HG03039 (cell line): ENCODE results near the gene DNAJB6.
"Not testable (repeated sequence)": the region's sequence is repeated elsewhere in the genome, so short reads cannot be mapped to it uniquely, and the experiment has no call there.

Experiments used
- ATAC-seq: cut with Tn5 transposase; IDR thresholded peaks from one replicate; pipeline ENCODE4 v1.9.1; 2021; ENCODE audit warnings: mild to moderate bottlenecking, moderate library complexity; ENCODE audit not compliant: unreplicated experiment

The DNAJB6 gene

DNA sequence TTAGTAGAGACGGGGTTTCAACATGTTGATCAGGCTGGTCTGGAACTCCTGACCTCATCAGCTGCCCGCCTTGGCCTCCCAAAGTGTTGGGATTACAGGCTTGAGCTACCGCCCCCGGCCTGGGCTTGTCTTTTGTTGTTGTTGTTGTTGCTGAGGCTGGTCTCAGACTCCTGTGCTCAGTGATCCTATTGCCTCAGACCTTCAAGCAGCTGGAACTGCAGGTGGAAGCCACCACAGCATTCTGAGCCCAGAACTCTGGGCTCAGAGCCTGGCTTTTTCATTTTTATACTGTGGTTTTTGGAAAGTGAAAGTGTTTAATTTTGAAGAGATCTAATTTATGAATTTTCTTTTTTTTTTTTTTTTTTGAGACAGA, 16.2 kb upstream of the DNAJB6 start:
- ATAC-seq: no peak

DNA sequence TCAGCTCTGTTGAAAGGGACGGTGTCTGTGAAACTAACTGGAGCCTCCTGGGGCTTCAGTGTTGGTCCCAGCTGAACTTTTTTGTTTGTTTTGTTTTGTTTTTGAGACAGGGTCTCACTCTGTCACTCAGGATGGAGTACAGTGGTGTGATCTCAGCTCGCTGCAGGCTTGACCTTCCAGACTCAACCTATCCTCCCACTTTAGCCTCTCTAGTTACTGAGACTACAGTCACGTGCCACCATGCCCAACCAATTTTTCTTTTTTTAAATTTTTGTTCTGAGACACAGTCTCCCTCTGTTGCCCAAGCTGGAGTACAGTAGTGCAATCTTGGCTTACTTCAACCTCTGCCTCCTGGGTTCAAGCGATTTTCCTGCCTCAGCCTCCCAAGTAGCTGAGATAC, 13.4 kb upstream of the DNAJB6 start:
- ATAC-seq: no peak

DNA sequence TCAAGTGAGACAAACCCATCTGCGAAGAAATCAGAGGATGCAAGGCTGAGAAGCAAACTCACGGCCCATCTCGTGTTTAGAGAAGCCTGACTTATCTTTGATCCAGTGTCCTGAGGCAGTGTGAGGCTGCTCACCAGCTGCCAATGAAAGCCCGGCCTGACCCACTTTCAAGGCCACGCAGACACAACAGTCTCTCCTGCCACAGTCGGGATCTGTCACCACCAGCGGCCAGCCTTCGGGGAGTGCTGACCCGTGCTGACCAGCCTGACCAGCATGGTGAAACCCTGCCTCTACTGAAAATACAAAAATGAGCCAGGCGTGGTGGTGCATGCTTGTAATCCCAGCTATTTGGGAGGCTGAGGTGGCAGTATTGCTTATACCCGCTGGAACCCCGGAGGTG, 7.4 kb upstream of the DNAJB6 start:
- no peak for ATAC-seq

DNA sequence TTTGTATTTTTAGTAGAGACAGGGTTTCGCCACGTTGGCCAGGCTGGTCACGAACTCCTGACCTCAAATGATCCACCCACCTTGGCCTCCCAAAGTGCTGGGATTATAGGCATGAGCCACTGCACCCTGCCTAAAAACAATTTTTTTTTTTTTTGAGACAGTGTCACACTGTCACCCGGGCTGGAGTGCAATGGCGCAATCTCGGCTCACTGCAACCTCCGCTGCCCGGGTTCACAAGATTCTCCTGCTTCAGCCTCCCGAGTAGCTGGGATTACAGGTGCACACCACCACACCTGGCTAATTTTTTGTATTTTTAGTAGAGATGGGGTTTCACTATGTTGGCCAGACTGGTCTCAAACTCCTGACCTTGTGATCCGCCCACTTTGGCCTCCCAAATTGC, 6.2 kb upstream of the DNAJB6 start:
- not testable (repeated sequence) for ATAC-seq

DNA sequence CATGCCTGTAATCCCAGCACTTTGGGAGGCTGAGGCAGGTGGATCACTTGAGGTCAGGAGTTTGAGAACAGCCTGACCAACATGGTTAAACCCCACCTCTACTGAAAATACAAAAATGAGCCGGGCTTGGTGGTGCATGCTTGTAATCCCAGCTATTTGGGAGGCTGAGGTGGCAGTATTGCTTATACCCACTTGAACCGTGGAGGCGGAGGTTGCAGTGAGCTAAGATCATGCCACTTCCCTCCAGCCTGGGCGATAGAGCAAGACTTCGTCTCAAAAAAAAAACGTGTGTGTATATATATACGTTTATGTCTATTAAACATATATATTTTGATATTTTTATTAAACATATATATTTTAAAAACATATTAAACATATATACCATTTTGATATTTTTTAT, 5.8 kb upstream of the DNAJB6 start:
- not testable (repeated sequence) for ATAC-seq

DNA sequence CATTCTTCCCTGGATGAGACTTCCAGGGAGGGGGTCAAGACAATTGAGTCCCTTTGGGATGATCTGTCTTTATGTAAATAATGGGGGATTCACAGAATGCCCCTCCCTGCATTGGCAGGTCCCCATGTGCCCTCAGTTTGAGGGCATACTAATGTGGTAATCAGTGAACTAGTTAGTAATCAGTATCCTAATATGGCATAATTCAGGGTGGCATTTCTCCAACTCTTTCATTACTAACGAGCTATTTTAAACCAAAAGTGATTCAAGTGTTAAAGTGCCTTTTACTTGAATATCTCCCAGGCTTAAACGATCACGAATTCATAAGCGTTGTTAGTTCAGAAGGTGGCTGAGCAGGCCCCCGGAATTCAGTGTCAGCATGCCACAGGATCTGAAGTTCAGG, 1.6 kb upstream of the DNAJB6 start:
- ATAC-seq: no peak

DNA sequence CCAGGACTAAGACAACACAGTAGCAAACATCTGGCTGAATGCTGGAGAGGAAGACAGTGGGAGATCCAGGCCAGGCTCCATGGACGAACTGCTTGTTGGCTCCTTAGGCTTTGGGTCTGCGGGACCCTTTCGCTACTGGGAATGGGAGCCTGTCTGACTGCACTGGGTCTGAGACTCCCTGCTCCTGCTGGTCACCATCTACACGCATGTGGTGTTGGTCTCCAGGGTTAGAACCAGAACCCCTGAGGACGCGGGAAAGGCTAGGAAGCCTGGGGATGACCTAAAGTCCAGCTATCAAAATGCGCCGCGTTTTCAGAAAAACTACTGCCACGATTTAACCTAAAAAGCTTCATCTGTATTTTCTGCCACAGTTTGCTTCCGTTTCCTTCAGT, 817 bp upstream of the DNAJB6 start:
- no peak for ATAC-seq

DNA sequence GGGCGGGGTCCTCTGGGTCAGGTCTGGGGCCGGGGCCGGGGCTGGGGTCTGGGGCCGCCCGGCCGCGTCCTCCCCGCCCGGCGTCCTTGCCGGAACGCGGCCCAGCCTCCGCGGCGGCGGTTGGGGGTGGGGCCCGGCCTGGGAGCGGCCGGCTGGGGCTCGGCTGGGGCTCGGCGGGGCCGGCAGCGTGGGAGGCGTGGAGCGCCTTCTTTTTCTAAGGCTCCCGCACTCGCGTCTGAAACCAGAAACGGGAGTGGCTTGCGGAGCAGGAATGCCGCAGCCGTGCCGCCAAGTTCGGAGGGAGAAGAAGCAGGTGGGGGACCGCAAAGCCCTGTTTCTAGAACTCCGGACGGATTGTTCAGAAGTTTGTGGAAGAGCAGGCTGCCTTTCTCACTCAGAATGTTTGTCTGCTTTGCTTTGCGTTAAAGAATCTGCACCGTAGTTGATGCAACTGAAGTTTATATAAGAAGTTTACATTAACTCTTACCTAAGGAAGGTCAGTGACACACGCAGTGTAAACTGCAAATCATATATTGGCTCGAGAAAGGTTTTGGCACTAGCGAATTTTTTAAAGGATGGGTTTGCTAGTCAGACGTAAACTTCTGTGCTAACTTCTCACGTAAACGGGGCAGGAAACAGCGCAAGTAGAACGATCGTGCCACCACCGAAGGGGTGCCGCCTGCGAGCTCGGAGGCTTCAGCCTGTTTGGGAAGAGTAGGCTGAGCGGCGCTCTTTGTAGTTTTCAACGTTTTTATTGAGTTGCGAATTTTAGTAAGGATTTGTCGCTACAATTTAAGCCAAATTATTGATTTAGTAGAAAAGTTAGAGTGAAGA, 729 bp downstream of the DNAJB6 start:
- ATAC-seq: peak; percentile 52

DNA sequence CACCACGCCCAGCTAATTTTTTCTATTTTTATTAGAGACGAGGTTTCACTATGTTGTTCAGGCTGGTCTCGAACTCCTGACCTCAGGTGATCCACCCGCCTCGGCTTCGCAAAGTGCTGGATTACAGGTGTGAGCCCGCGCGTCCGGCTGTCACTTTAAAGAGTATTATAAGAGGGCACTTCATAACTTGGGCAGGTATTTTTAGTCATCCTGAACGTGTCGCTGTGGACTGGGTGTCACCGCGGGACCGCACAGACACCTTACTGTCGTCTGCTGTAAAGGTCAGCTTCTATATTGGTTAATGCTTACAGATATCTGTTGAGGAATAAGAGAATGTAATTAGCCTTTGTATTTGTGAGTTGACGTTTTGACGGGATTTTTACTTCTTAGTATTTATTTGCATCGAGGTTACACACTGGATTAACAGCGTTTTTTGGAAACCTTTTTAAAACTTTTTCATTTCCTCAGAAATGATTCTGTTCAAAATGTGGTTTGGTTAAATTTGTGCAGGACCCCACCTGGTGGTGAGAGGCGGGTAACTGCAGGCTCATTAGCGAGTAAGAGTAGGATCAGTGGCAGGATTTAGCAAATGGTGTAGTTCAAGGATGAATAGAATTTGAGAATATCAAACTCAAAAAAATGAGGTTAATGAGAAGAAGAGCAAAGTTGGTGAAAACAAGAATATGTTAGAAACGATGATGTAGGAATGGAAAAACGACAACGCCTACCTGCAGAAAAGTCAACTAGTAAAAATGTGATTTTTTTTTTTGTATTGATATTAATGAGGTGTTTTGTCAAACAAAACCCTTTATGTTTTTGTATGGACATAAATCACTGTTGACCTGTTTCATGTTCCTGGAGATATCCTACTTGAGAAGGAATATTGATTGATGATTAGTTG, 3.2 kb downstream of the DNAJB6 start:
- no peak for ATAC-seq

DNA sequence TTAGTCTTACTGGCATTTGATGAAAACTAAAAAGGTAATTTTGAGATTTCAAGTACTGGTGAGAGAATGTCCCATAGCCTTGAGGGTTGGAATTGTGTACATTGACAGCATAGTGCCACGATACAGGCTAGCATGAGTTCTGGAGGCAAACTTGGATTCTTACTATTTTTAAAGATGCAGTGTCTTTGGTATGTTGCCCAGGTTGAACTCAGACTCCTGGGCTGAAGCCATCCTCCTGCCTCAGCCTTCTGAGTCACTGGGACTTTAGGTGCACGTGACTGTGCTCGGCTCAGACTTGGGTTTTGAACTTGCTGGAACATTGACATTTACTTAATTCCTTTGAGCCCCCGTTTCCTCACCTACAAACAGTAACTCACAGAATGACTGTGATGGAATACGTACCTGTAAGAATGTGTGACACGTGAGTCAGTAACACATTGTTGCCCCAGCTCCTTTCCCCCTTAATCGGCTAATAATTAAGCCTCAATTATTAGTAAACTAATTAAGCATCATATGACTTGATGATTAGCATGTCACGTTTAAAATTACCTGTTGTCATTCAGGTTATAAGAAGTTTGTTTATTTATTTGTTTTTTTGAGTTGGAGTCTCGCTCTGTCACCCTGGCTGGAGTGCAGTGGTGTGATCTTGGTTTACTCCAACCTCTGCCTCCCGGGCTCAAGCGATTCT, 10.6 kb downstream of the DNAJB6 start:
- no peak for ATAC-seq

DNA sequence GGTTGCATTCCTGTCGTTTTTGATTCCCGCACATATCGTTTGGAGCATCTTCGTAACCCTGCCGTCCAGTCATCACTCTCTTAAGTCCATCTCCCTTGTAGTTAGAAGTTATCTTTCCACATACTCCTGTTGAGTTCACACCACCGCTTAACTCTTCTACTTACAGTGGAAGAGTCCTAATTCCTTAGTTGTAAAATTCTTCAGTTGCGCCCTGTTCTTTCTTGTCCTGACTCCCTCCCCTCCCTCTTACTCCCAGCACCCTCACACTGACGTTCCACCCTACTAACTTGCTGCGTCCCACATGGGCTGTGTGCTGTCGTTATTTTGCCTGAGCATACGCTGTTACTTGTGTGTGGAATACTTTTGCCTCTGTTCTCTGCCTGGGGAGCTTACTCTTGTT, 11.7 kb downstream of the DNAJB6 start:
- no peak for ATAC-seq

DNA sequence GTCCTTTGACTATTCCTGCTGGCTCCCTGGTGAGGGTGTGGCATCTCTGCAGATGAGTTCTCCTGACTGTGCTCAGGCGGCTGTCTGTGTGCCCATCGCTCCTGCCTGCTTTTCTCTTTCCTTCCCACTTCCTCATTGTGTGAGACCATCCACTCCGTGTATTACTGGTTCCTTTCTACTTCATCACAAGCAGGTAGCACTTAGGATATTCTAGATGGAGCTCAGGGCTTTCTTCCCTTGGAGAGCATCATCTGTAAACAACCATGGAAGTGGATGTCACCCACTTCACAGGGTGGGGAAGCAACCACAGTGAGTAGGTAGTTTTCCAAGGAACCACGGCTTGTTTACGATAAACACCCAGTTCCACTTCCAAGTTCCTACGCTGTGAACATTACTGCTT, 15.7 kb downstream of the DNAJB6 start:
- ATAC-seq: no peak

DNA sequence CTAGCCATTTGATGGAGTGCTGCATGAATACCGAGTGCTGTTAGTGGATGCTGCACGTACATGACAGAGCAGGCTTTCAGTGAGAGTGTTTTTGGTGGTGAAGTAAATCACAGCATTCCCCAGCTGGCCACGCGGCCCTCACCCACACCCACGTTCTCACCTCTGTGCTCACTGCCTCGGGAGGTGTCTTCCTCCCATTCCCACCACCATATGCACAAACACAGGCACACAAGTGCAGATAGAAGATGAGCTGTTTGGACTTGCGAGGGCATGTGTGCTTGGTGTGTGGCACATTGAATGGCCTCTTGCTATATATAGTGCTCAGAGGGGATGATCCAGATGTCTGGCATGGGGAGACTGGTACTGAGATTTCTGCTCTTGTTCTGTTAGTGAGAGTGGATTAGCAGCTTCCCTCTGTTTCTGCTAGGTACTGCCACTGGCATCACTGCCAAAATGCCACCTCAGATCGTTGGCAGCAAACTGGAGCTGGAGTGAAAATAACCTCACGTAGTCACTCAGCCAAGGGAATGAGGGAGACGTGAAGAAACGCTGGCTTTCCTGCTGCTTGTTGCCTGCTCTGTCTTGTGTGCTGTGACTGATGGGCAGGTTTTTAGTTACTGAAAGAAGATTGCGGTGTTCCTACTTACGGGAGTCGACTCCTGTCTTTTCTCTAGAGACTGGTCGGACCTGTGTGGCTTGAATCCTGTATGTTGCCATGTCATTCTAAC, 19.1 kb downstream of the DNAJB6 start:
- ATAC-seq: no peak

DNA sequence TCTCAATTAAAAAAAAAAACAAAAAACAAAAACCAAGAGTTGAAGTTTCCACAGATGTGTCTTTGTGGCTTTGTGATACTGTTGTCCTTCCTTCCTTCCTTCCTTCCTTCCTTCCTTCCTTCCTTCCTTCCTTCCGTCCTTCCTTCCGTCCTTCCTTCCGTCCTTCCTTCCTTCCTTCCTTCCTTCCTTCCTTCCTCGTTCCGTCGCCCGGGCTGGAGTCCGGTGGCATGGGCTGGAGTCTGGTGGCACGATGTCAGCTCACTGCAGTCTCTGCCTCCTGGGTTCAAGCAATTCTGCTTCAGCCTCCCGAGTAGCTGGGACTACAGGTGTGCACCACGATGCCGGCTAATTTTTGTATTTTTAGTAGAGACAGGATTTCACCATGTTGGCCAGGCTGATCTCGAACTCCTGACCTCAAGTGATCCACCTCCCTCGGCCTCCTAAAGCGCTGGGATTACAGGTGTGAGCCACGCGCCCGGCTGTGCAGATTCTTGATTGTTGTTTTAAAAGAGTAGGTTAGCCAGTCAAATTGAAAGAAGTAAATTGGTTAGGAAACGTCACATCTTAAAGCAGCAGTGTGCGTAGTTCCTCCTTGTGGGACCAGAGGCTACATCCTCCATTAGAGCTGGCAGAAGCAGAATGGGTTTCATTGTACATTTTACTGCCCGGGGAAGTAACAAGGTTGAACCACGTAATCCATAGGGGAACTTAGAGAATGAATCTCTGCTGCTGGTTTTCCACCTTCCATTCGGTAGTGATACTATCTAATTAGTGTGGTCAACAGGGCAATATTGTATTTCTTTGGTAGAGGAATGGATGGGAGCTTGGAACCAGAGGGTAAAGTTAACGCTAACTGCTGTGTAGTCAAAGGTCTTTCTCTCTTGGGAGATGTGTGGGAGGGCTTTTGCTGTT, 20.6 kb downstream of the DNAJB6 start:
- ATAC-seq: peak; percentile 81

DNA sequence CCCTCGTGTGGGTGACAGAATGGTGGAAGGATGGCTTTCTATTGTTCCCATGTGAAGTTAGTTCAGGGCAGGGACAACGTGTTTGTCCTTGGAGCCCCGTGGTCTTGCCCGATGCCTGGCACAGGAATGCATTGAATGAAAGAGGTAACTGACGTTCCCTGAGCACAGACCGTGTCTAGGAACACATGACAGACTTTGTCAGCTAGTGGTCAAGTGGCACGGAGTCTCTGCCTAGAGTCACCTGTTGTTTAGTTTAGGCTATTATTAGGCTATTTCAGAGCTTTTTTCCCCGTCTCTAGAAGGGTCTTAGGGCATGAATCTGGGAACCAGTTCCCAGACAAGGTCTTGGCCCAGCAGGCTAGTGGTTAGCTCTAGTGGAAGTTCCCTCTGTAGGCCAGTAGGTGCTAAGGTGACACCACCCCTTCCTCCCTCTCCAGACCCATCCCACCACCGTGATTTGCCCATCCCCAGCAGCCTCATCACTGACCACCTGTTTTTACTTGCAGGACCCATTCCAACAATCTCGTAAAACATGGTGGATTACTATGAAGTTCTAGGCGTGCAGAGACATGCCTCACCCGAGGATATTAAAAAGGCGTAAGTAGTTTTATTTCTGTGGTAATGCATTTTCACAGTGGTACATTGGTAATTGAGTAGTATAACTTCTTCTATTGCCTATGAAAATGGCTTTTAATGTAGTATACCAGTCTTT, 21.4 kb downstream of the DNAJB6 start:
- no peak for ATAC-seq

DNA sequence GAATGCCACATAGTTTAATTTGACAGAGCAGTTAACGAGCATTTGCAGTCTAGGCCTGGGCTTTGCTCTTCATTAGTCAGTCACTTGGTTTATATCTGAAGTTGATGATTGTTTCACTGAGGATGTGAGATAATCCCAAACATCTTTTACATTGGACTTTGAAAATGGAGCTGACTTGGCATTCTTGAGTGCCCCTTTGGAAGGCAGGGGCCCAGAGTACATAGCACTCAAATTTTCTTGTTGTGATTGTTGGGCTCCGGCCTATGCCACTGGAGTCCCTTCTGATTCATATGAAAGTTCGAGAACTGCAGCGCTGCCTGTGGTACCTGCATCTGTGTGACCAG, 21.9 kb downstream of the DNAJB6 start:
- ATAC-seq: no peak

DNA sequence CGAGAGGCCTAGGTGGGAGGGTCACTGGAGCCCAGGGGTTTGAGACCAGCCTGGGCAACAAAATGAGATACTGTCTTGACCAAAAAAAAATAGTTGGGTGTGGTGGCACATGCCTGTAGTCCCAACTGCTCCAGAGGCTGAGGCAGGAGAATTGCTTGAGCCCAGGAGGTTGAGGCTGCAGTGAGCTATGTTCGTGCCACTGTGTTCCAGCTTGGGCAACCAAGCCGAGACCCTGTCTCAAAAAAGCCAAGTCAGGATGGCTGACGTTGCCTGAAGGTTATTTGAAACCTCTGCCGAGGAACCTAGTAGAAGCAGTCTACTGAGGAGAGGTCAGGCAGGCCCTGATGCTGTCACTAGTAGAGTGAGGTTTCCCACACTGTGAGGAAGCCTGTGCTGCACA, 22.8 kb downstream of the DNAJB6 start:
- no peak for ATAC-seq

DNA sequence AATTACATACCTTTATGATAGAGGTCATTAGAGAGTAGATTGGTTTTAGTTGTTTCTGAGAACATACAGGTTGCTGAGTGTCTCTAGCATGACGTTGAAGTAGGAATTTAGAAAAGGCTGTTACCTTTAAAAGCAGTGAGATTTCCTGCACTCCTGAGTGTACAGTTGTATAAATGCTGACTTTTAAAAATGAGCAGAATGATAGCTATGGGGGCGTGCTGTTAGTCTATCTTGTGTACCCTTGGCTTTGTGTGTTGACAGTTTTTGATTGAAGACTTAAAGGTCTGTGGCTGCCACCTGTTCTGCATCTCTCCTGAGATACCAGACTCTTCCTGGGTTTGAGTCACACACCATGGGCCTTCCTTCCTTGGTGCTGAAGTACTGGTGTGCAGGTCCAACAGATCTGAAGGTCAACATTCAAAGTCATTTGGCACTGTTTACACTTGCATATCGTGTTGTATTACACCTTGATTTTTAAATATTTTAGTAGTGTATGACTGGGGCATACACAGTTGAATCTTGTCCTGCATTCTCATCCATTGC, 23.8 kb downstream of the DNAJB6 start:
- ATAC-seq: no peak

DNA sequence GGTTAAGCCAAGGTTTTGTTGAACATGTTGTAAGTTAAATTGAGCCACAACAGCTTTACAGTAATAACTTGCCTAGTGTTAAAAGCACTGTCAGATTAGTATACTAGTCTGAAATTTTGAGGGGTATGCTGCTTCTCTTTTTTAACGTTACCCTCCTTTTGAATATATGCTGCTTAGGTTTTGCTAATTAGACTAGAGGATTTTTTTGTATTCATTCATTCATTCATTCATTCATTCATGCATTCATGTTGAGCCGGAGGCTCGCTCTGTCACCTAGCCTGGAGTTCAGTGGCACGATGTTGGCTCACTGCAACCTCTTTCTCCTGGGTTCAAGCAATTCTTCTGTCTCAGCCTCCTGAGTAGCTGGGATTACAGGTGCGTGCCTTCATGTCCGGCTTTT, 24.7 kb downstream of the DNAJB6 start:
- no peak for ATAC-seq
